ENCODE data around the gene MYO5A. TPM values are rescaled to one million over a fixed set of nuclear protein-coding genes. Genes with fewer than 3 reads are reported as not detected.

Gene MYO5A
- polyA plus RNA-seq, 1 of the 3 experiments (the other 2 are of a cell fraction) = 11.0 TPM

- Histone ChIP-seq H3K36me3 (replicated peaks in 1 of 2; ENCODE audit: control insufficient read depth in 1 of 2, insufficient read depth in 2 of 2, low read length in 1 of 2) (no peaks in the 10 kb centered on the region), H4K20me1 (ENCODE audit: insufficient read depth) (no peaks in the 10 kb centered on the region), H3K4me2 (no peak overlapping the region), H3K79me2 (ENCODE audit: insufficient read depth) (peaks cover 53% of the 10 kb centered on the region), H3K9me2 (no peaks in the 10 kb centered on the region), H3K27me3 (ENCODE audit: insufficient read depth) (no peaks in the 10 kb centered on the region), H3K27ac (ENCODE audit: low read depth in 2 of 2, low read length in 1 of 2) (no peak overlapping the region), H3K9me3 (no peaks in the 10 kb centered on the region), H3K9ac (no peak overlapping the region), H3K4me3 (ENCODE audit: low read depth in 2 of 2, low read length in 1 of 2) (no peak overlapping the region), H2AFZ (ENCODE audit: low read depth) (no peak overlapping the region), H3F3A (replicated peaks; ENCODE audit: insufficient read depth) (peaks cover 4% of the 10 kb centered on the region), H3K4me1 (ENCODE audit: control insufficient read depth in 1 of 2, insufficient read depth in 2 of 2, low read depth in 1 of 2, low read length in 1 of 2) (peaks cover 0 to 16% of the 10 kb centered on the region in 2 experiments; a peak in 2 of 4 replicates)
- CTCF ChIA-PET = interaction anchor here (1.1 to 1.5 kb wide), 2 partner anchors 15 to 30 kb away, joined by 3 read pairs; no protein-coding TSS in a partner anchor
- POLR2A ChIA-PET = no interaction called here
- TF ChIP-seq GATA2 (CRISPR knock-in tag; IDR thresholded peaks at IDR 0.05) (no peak), SIN3A (IDR thresholded peaks at IDR 0.05; ENCODE audit: borderline replicate concordance, low read depth, low read length) (no peak), GABPA (IDR thresholded peaks at IDR 0.05; ENCODE audit: low read depth) (no peak), RAD21 (IDR thresholded peaks at IDR 0.05; ENCODE audit: low read length) (no peak), FOXJ3 (CRISPR knock-in tag; IDR thresholded peaks at IDR 0.05) (no peak), TEAD4 (IDR thresholded peaks at IDR 0.05; ENCODE audit: borderline replicate concordance, insufficient read depth) (no peak), POLR2AphosphoS5 (IDR thresholded peaks at IDR 0.05; ENCODE audit: low read depth, low read length) (no peak), MEF2A (IDR thresholded peaks at IDR 0.05; ENCODE audit: borderline replicate concordance, low read depth) (no peak), NFIC (IDR thresholded peaks at IDR 0.05; ENCODE audit: borderline replicate concordance) (no peak), YY1 (IDR thresholded peaks at IDR 0.05; ENCODE audit: low read depth) (no peak), RFX5 (IDR thresholded peaks at IDR 0.05; ENCODE audit: low read length) (no peak), FOXM1 (IDR thresholded peaks at IDR 0.05; ENCODE audit: low read depth) (no peak), RCOR1 (IDR thresholded peaks at IDR 0.05; ENCODE audit: low read length) (no peak), TCF12 (IDR thresholded peaks at IDR 0.05) (no peak), MXI1 (IDR thresholded peaks at IDR 0.05; ENCODE audit: low read depth, low read length) (no peak)
- TF ChIP-seq, protein P1, sequence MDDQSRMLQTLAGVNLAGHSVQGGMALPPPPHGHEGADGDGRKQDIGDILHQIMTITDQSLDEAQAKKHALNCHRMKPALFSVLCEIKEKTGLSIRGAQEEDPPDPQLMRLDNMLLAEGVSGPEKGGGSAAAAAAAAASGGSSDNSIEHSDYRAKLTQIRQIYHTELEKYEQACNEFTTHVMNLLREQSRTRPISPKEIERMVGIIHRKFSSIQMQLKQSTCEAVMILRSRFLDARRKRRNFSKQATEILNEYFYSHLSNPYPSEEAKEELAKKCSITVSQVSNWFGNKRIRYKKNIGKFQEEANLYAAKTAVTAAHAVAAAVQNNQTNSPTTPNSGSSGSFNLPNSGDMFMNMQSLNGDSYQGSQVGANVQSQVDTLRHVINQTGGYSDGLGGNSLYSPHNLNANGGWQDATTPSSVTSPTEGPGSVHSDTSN (IDR thresholded peaks at IDR 0.05) = no peak
- TF ChIP-seq, protein P2, sequence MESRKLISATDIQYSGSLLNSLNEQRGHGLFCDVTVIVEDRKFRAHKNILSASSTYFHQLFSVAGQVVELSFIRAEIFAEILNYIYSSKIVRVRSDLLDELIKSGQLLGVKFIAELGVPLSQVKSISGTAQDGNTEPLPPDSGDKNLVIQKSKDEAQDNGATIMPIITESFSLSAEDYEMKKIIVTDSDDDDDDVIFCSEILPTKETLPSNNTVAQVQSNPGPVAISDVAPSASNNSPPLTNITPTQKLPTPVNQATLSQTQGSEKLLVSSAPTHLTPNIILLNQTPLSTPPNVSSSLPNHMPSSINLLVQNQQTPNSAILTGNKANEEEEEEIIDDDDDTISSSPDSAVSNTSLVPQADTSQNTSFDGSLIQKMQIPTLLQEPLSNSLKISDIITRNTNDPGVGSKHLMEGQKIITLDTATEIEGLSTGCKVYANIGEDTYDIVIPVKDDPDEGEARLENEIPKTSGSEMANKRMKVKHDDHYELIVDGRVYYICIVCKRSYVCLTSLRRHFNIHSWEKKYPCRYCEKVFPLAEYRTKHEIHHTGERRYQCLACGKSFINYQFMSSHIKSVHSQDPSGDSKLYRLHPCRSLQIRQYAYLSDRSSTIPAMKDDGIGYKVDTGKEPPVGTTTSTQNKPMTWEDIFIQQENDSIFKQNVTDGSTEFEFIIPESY (IDR thresholded peaks at IDR 0.05; ENCODE audit: borderline replicate concordance, low read depth) = no peak
- TF ChIP-seq, protein P3, sequence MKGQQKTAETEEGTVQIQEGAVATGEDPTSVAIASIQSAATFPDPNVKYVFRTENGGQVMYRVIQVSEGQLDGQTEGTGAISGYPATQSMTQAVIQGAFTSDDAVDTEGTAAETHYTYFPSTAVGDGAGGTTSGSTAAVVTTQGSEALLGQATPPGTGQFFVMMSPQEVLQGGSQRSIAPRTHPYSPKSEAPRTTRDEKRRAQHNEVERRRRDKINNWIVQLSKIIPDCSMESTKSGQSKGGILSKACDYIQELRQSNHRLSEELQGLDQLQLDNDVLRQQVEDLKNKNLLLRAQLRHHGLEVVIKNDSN (IDR thresholded peaks at IDR 0.05; ENCODE audit: borderline replicate concordance, low read depth) = no peak
- DNase-seq = no peak
Observed at GRCh38 chr15:52495125-52495524, 33.6 kb downstream of the MYO5A start.

Measured in SK-N-SH (cell line).